K562 (cell line): ENCODE measurements around the gene SLC5A3. TPM values are rescaled to one million over a fixed set of nuclear protein-coding genes. Genes with fewer than 3 reads are reported as not detected.

Source experiments
- ATAC-seq: fragments of 200-7000 bp; cut with Tn5 transposase; 3 replicates; pipeline ENCODE4 v1.9.1; 2020; ENCODE audit warnings: moderate library complexity
- BruUV-seq: library from RNA; stranded (reverse); fragments of 400-500 nt; replicated peaks from 2 replicates; lab custom pipeline; 2021; lab: Mats Ljungman, UMichigan
- CTCF ChIA-PET: fragments of 300-600 bp; formaldehyde crosslinking; extraction: SDS; loops from one replicate; lab custom pipeline; 2021; ENCODE audit warnings: low intra/inter-chr PET ratio; lab: Yijun Ruan, JAX
- POLR2A ChIA-PET: fragments of 300-600, 350-650 bp; sonication (Branson Sonifier 250); formaldehyde crosslinking; extraction: SDS; loops from one replicate; lab custom pipeline; 2021; ENCODE audit warnings: antibody characterized with exemption, inconsistent platforms; lab: Yijun Ruan, JAX
- DNase-seq, 4 experiments: peaks; one replicate each; pipeline versions ENCODE4 v3.0.0 to v3.0.0-alpha.2; 2011 to 2018; ENCODE audit warnings: low spot score in 3 of 4, mixed read lengths in 3 of 4; ENCODE audit errors: extremely low read depth in 1 of 4
- FAIRE-seq: peaks from 2 replicates; lab custom pipeline; 2011; peaks lifted over from hg19 to GRCh38; lab: Jason Lieb, UNC
- H2AFZ ChIP-seq: 2 replicates; pipeline ENCODE4 v1.6.0; 2011; ENCODE audit warnings: low read depth, low read length, control low read depth, inconsistent platforms
- H3K27ac ChIP-seq: fragments of 200-600 bp; 3 replicates; pipeline ENCODE4 v1.8.0; 2011; ENCODE audit warnings: low read depth, mild to moderate bottlenecking, control low read depth, inconsistent platforms, low read length, moderate library complexity, mixed read lengths; ENCODE audit errors: extremely low read depth
- H3K27me3 ChIP-seq, 2 experiments: fragments of 300-600 bp in 1 of 2; 2 replicates in 1 of 2; 3 replicates in 1 of 2; pipeline versions ENCODE4 v1.6.0 to v1.8.0; 2011; ENCODE audit warnings: inconsistent platforms in 2 of 2, low read length in 2 of 2, mild to moderate bottlenecking in 1 of 2, mixed read lengths in 1 of 2, moderate library complexity in 1 of 2; ENCODE audit not compliant: control insufficient read depth in 2 of 2, insufficient read depth in 2 of 2
- H3K36me3 ChIP-seq: fragments of 300-600 bp; 3 replicates; pipeline ENCODE4 v1.8.0; 2011; ENCODE audit warnings: mild to moderate bottlenecking, low read length, inconsistent platforms; ENCODE audit not compliant: control insufficient read depth, insufficient read depth
- H3K4me1 ChIP-seq, 2 experiments: fragments of 200-600 bp in 1 of 2; replicated peaks in 1 of 2; 2 replicates in 1 of 2; 3 replicates in 1 of 2; pipeline versions ENCODE4 v1.5.1 to v1.8.0; 2011; ENCODE audit warnings: inconsistent platforms in 2 of 2, low read length in 2 of 2, mild to moderate bottlenecking in 1 of 2, mixed read lengths in 1 of 2, moderate library complexity in 1 of 2; ENCODE audit not compliant: control insufficient read depth in 2 of 2, insufficient read depth in 2 of 2
- H3K4me2 ChIP-seq: 2 replicates; pipeline ENCODE4 v1.6.1; 2011; ENCODE audit warnings: low read length, control low read depth, inconsistent platforms, mixed read lengths; ENCODE audit not compliant: insufficient read depth
- H3K4me3 ChIP-seq: fragments of 200-600 bp; sonication (generic), shearing (Covaris generic); 2 replicates; pipeline ENCODE4 v1.5.1; 2016; ENCODE audit warnings: control low read depth, inconsistent platforms
- H3K79me2 ChIP-seq: fragments of 200-600 bp; 3 replicates; pipeline ENCODE4 v1.8.0; 2011; ENCODE audit warnings: low read length, inconsistent platforms; ENCODE audit not compliant: control insufficient read depth, insufficient read depth
- H3K9ac ChIP-seq, 2 experiments: 2 replicates each; pipeline versions ENCODE4 v1.6.0 to v1.6.1; 2011; ENCODE audit warnings: low read depth in 2 of 2, low read length in 2 of 2, control low read depth in 1 of 2, inconsistent platforms in 1 of 2, mild to moderate bottlenecking in 1 of 2, mixed read lengths in 1 of 2; ENCODE audit not compliant: insufficient read depth in 1 of 2
- H3K9me1 ChIP-seq: one replicate; pipeline ENCODE4 v1.6.0; 2011; ENCODE audit warnings: inconsistent platforms, mild to moderate bottlenecking, low read length, moderate library complexity; ENCODE audit not compliant: control insufficient read depth, insufficient read depth
- H3K9me3 ChIP-seq: replicated peaks from 2 replicates; pipeline ENCODE4 v1.5.1; 2011; ENCODE audit warnings: low read depth, low read length, inconsistent platforms; ENCODE audit not compliant: control insufficient read depth, insufficient read depth
- H4K20me1 ChIP-seq: replicated peaks from 2 replicates; pipeline ENCODE4 v1.6.1; 2011; ENCODE audit warnings: low read length, inconsistent platforms, mixed read lengths; ENCODE audit not compliant: control insufficient read depth, insufficient read depth
- CREBBP ChIP-seq: IDR thresholded peaks from one replicate; pipeline ENCODE4 v1.6.1; 2012; ENCODE audit warnings: low read depth, mild to moderate bottlenecking, control low read depth, inconsistent platforms, low read length
- ILK ChIP-seq: fragments of 450-650 bp; IDR thresholded peaks from 2 replicates; pipeline ENCODE4 v1.6.1; 2016; ENCODE audit warnings: missing genetic modification characterization, low read depth, mild to moderate bottlenecking, missing compliant biosample characterization, moderate library complexity, borderline replicate concordance
- MEIS2 ChIP-seq: fragments of 450-650 bp; IDR thresholded peaks from 2 replicates; pipeline ENCODE4 v1.6.1; 2014; ENCODE audit warnings: mild to moderate bottlenecking; ENCODE audit not compliant: partially characterized antibody
- NCOA1 ChIP-seq: fragments of 450-650 bp; IDR thresholded peaks from 2 replicates; pipeline ENCODE4 v1.6.1; 2016; ENCODE audit warnings: low read depth
- NRF1 ChIP-seq, 2 experiments: fragments of 450-650 bp; IDR thresholded peaks in 1 of 2; conservative IDR thresholded peaks in 1 of 2; 2 replicates each; pipeline ENCODE4 v1.6.1; 2014; ENCODE audit warnings: mild to moderate bottlenecking in 2 of 2
- PTBP1 ChIP-seq: fragments of 200-400 bp; formaldehyde crosslinking; IDR thresholded peaks from 2 replicates; pipeline ENCODE4 v1.6.1; 2017; ENCODE audit warnings: low read depth, low read length
- PTTG1 ChIP-seq: fragments of 450-650 bp; IDR thresholded peaks from 2 replicates; pipeline ENCODE4 v1.6.1; 2016; ENCODE audit warnings: low read depth, mild to moderate bottlenecking, missing genetic modification characterization, missing compliant biosample characterization
- SIN3B ChIP-seq: fragments of 450-650 bp; IDR thresholded peaks from 2 replicates; pipeline ENCODE4 v1.6.1; 2017; ENCODE audit warnings: low read depth, mild to moderate bottlenecking, moderate library complexity
- STAT5B ChIP-seq: fragments of 250-450 bp; sonication (Bioruptor Pico); IDR thresholded peaks from 2 replicates; pipeline ENCODE4 v1.8.0; 2021; ENCODE audit warnings: mild to moderate bottlenecking, inconsistent platforms
- WGBS: fragments of 100-300 bp; shearing (Covaris generic); methylation state at CpG from one replicate; pipeline ENCODE4 v1.1.6; 2016; ENCODE audit warnings: low coverage, mixed read lengths; ENCODE audit not compliant: insufficient coverage; ENCODE audit errors: missing lambda C conversion rate; 5-methylcytosine and 5-hydroxymethylcytosine counted together
- in situ Hi-C: fragments of 300-500 bp; cut with MboI; formaldehyde crosslinking; loops from 4 replicates; pipeline ENCODE4 v1.15.0; 2018; ENCODE audit warnings: inconsistent platforms, mixed read lengths
- intact Hi-C: fragments of 100-400 bp; cut with micrococcal nuclease; formaldehyde crosslinking; loops from 2 replicates; pipeline ENCODE4 v1.14.2; 2022
- polyA plus RNA-seq, 8 experiments: library from polyadenylated mRNA; depleted of rRNA in 4 of 8; stranded (reverse) in 5 of 8; unstranded in 3 of 8; fragments of >200 nt; fragmentation: Nextera tagmentation in 2 of 8; fragmentation: Illumina TruSeq in 1 of 8; extraction: Ambion mirVana in 2 of 8; extraction: Trizol in 1 of 8; gene quantifications; 2 replicates each; pipeline versions ENCODE4 v1.2.1 to v1.2.3, GENCODE V29; 2011 to 2014; ENCODE audit warnings: inconsistent platforms in 1 of 8, missing spikeins in 1 of 8
- total RNA-seq, 7 experiments: library from RNA; depleted of rRNA in 6 of 7; stranded (reverse); fragments of >200 nt in 6 of 7; fragmentation: Illumina TruSeq in 2 of 7; extraction: Trizol in 2 of 7; gene quantifications; 2 replicates each; pipeline versions ENCODE4 v1.2.1 to v1.2.3, GENCODE V29; 2011 to 2021; ENCODE audit warnings: low replicate concordance in 1 of 7
- TF ChIP-seq, protein P1 (sequence below): fragments of 250-450 bp; sonication (Bioruptor Pico); IDR thresholded peaks from 2 replicates; pipeline ENCODE4 v1.4.0; 2020; ENCODE audit warnings: mild to moderate bottlenecking
- TF ChIP-seq, protein P2 (sequence below): fragments of 450-650 bp; formaldehyde crosslinking; IDR thresholded peaks from 2 replicates; pipeline ENCODE4 v1.4.0; 2020; ENCODE audit warnings: mild to moderate bottlenecking, moderate library complexity

Gene SLC5A3
- total and polyA plus RNA-seq, 9 of the 15 experiments (the other 6 are each of a cell fraction or from before 2014, with no cell fraction given) = 2.9 to 20.6 (median 9.0) TPM

- no peak overlapping the region for H3K9ac ChIP-seq
- no peak overlapping the region for H3K4me3 ChIP-seq
- H3K9me1 ChIP-seq = no peaks in the 10 kb centered on the region
- POLR2A ChIA-PET = interaction anchor here (0.7 kb wide), 1 partner anchor 307 kb away, joined by 6 read pairs; no protein-coding TSS in a partner anchor
- H3K79me2 ChIP-seq = no peaks in the 10 kb centered on the region
- intact Hi-C loops (no loop called here), in situ Hi-C loops (loop anchor here (10.0 kb wide), 1 partner anchor 140 kb away; no protein-coding TSS in a partner anchor)
- no peaks in the 10 kb centered on the region for H3K9me3 ChIP-seq
- H4K20me1 ChIP-seq = no peaks in the 10 kb centered on the region
- BruUV-seq = no TSS peak
- no peak overlapping the region for H3K4me2 ChIP-seq
- ATAC-seq (no peak), FAIRE-seq (no peak), DNase-seq (no peak)
- H2AFZ ChIP-seq = no peak overlapping the region; the same call in 1 of the 2 replicates
- H3K27ac ChIP-seq = no peak overlapping the region
- TF ChIP-seq STAT5B (CRISPR knock-in tag) = no peak
- TF ChIP-seq, protein P1, sequence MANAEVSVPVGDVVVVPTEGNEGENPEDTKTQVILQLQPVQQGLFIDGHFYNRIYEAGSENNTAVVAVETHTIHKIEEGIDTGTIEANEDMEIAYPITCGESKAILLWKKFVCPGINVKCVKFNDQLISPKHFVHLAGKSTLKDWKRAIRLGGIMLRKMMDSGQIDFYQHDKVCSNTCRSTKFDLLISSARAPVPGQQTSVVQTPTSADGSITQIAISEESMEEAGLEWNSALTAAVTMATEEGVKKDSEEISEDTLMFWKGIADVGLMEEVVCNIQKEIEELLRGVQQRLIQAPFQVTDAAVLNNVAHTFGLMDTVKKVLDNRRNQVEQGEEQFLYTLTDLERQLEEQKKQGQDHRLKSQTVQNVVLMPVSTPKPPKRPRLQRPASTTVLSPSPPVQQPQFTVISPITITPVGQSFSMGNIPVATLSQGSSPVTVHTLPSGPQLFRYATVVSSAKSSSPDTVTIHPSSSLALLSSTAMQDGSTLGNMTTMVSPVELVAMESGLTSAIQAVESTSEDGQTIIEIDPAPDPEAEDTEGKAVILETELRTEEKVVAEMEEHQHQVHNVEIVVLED (CRISPR knock-in tag) = no peak
- TF ChIP-seq PTTG1 (tag) = no peak
- no peak for TF ChIP-seq SIN3B
- no peak for TF ChIP-seq ILK (tag)
- no peak for TF ChIP-seq CREBBP
- TF ChIP-seq, protein P2, sequence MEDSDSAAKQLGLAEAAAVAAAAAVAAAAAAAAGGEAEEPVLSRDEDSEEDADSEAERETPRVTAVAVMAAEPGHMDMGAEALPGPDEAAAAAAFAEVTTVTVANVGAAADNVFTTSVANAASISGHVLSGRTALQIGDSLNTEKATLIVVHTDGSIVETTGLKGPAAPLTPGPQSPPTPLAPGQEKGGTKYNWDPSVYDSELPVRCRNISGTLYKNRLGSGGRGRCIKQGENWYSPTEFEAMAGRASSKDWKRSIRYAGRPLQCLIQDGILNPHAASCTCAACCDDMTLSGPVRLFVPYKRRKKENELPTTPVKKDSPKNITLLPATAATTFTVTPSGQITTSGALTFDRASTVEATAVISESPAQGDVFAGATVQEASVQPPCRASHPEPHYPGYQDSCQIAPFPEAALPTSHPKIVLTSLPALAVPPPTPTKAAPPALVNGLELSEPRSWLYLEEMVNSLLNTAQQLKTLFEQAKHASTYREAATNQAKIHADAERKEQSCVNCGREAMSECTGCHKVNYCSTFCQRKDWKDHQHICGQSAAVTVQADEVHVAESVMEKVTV (CRISPR knock-in tag) = no peak
- TF ChIP-seq NCOA1 = no peak
- TF ChIP-seq PTBP1 = no peak
- TF ChIP-seq MEIS2 = peak; percentile 15
- peak; percentile 73 to 79 for TF ChIP-seq NRF1 (conservative IDR thresholded peaks at IDR 0.05 in 1 of 2, IDR thresholded peaks at IDR 0.05 in 1 of 2)
- peaks cover 5 to 21% of the 10 kb centered on the region in 2 experiments; a peak in 3 of 5 replicates for H3K27me3 ChIP-seq
- 0 out of 5 replicates have a peak, but pooled peaks cover 0 to 2% of the 10 kb centered on the region in 2 experiments for H3K4me1 ChIP-seq
- no peaks in the 10 kb centered on the region for H3K36me3 ChIP-seq
- CTCF ChIA-PET = no interaction called here
- 2% methylated on average over 3 of the region's 3 CpGs for WGBS
Observed at GRCh38 chr21:34065027-34065426, 8.4 kb upstream of the SLC5A3 start.
